Endodermal cell (in vitro differentiated cells): ENCODE results near the gene THOP1. TPM values are rescaled to one million over a fixed set of nuclear protein-coding genes. Genes with fewer than 3 reads are reported as not detected.

ENCODE experiments used
- DNase-seq: peaks from one replicate; pipeline ENCODE4 v3.0.0-alpha.2; 2017
- H3K27ac ChIP-seq: 2 replicates; pipeline ENCODE4 v1.5.1; 2013; ENCODE audit warnings: mild to moderate bottlenecking, low read depth, low read length, moderate library complexity
- H3K27me3 ChIP-seq: 2 replicates; pipeline ENCODE4 v1.6.1; 2013; ENCODE audit warnings: mild to moderate bottlenecking, low read length, moderate library complexity; ENCODE audit not compliant: insufficient read depth, control insufficient read depth, poor library complexity, severe bottlenecking
- H3K36me3 ChIP-seq: 2 replicates; pipeline ENCODE4 v1.7.0; 2013; ENCODE audit warnings: mild to moderate bottlenecking, low read length, moderate library complexity; ENCODE audit not compliant: control insufficient read depth, insufficient read depth
- H3K4me1 ChIP-seq: one replicate; pipeline ENCODE4 v1.7.0; 2013; ENCODE audit warnings: low read length; ENCODE audit not compliant: control insufficient read depth, insufficient read depth
- H3K4me3 ChIP-seq: 2 replicates; pipeline ENCODE4 v1.5.1; 2013; ENCODE audit warnings: mild to moderate bottlenecking, low read length, moderate library complexity
- H3K9ac ChIP-seq: 2 replicates; pipeline ENCODE4 v1.6.1; 2013; ENCODE audit warnings: mild to moderate bottlenecking, low read length, moderate library complexity; ENCODE audit not compliant: poor library complexity, severe bottlenecking; ENCODE audit errors: extremely low read depth
- H3K9me3 ChIP-seq: 2 replicates; pipeline ENCODE4 v1.6.1; 2013; ENCODE audit warnings: mild to moderate bottlenecking, low read length, moderate library complexity; ENCODE audit not compliant: control insufficient read depth
- H3K27ac Mint-ChIP-seq: 2 replicates; pipeline ENCODE4 v1.8.0; 2020; ENCODE audit warnings: mixed read lengths
- H3K27me3 Mint-ChIP-seq: 2 replicates; pipeline ENCODE4 v1.8.0; 2021; ENCODE audit warnings: mild to moderate bottlenecking, mixed read lengths; ENCODE audit not compliant: insufficient read depth
- H3K36me3 Mint-ChIP-seq: 2 replicates; pipeline ENCODE4 v1.8.0; 2020; ENCODE audit warnings: low read depth, mixed read lengths
- H3K4me1 Mint-ChIP-seq: 2 replicates; pipeline ENCODE4 v1.8.0; 2020; ENCODE audit warnings: mixed read lengths
- H3K4me3 Mint-ChIP-seq: 2 replicates; pipeline ENCODE4 v1.8.0; 2020; ENCODE audit warnings: mild to moderate bottlenecking, moderate library complexity, mixed read lengths
- H3K9me3 Mint-ChIP-seq: 2 replicates; pipeline ENCODE4 v1.8.0; 2020; ENCODE audit warnings: mild to moderate bottlenecking, mixed read lengths
- CTCF ChIP-seq: fragments of 200-600 bp; sonication (generic); conservative IDR thresholded peaks from 2 replicates; pipeline ENCODE4 v1.5.0; 2021; ENCODE audit warnings: antibody characterized with exemption, mild to moderate bottlenecking
- WGBS, 2 experiments: methylation state at CpG; one replicate each; pipeline versions ENCODE4 v1.1.5 to v1.1.7; 2013; ENCODE audit warnings: missing lambda C conversion rate in 2 of 2, mixed read lengths in 1 of 2; ENCODE audit not compliant: insufficient coverage in 1 of 2, insufficient read length in 1 of 2; 5-methylcytosine and 5-hydroxymethylcytosine counted together
- total RNA-seq, 2 donors: library from RNA; stranded (reverse); fragmentation: NEBNext Ultra II Directional in 1 of 2; extraction: Animal tissue kit (Norgen Biotek cat#: 25700) in 1 of 2; gene quantifications; 2 replicates in 1 of 2; 3 replicates in 1 of 2; pipeline ENCODE4 v1.2.1, GENCODE V29; 2021

Gene THOP1
- total RNA-seq, 2 donors from 2014 or later, result 130 to 170 TPM

- no peaks in the 10 kb centered on the region for H3K27me3 Mint-ChIP-seq
- Histone ChIP-seq H3K4me3 (no peak overlapping the region), H3K9me3 (peaks cover 51% of the 10 kb centered on the region), H3K27me3 (no peaks in the 10 kb centered on the region), H3K27ac (no peak overlapping the region), H3K36me3 (peaks cover 22% of the 10 kb centered on the region), H3K9ac (no peak overlapping the region), H3K4me1 (no peaks in the 10 kb centered on the region)
- H3K4me1 Mint-ChIP-seq, result no peaks in the 10 kb centered on the region
- 95 to 96% methylated on average over 13 of the region's 13 CpGs for WGBS, 2 experiments
- H3K36me3 Mint-ChIP-seq, result peaks cover 85% of the 10 kb centered on the region
- TF ChIP-seq CTCF, result no peak
- no peak overlapping the region for H3K27ac Mint-ChIP-seq
- peaks cover 62% of the 10 kb centered on the region for H3K9me3 Mint-ChIP-seq
- H3K4me3 Mint-ChIP-seq, result no peak overlapping the region
- no peak for DNase-seq
Measured at GRCh38 chr19:2827840-2828489, 42.7 kb downstream of the THOP1 start.

DNA sequence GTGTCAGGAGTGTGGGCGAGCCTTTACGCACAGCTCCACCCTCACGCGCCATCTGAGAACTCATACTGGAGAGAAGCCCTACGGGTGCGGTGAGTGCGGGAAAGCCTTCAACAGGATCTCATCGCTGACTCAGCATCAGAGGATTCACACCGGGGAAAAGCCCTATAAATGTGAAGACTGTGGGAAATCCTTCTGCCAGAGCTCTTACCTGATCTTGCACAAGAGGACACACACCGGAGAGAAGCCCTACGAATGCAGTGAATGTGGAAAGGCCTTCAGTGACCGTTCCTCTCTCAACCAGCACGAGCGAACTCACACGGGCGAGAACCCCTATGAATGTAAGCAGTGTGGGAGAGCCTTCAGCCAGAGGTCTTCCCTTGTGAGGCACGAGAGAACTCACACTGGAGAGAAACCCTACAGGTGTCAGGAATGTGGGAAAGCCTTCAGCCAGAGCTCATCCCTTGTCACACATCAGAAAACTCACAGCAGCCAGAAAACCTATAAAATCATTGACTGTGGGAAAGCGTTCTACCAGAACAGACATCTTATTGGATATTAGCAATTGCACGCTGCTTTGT is 49.1 kb downstream of the THOP1 start:
- Histone ChIP-seq H3K4me1 (no peaks in the 10 kb centered on the region), H3K27me3 (no peaks in the 10 kb centered on the region), H3K4me3 (peak overlapping the region; percentile 51), H3K9me3 (peaks cover 72% of the 10 kb centered on the region), H3K27ac (no peak overlapping the region), H3K9ac (no peak overlapping the region), H3K36me3 (peaks cover 29% of the 10 kb centered on the region)
- no peak overlapping the region for H3K27ac Mint-ChIP-seq
- no peak for DNase-seq
- H3K27me3 Mint-ChIP-seq, result peaks cover 2% of the 10 kb centered on the region
- peaks cover 79% of the 10 kb centered on the region for H3K36me3 Mint-ChIP-seq
- no peak for TF ChIP-seq CTCF
- 97% methylated on average over 19 of the region's 19 CpGs for WGBS, 2 experiments
- H3K4me3 Mint-ChIP-seq, result no peak overlapping the region
- no peaks in the 10 kb centered on the region for H3K4me1 Mint-ChIP-seq
- peaks cover 88% of the 10 kb centered on the region for H3K9me3 Mint-ChIP-seq

DNA sequence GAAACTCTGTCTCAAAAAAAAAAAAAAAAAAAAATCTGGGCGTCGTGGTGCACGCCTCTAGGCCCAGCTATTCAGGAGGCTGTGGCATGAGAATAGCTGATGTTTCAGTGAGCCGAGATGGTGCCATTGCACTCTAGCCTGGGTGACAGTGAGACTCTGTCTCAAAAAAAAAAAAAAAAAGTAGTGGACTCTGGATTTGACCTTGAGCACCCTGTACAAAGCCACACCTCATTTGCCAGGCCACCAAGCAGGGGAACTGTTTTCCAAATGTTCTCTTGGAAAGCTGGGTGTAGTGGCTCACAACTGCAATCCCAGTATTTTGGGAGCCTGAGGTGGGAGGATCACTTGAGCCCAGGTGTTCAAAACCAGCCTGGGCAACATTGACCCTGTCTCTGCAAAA is 52.1 kb downstream of the THOP1 start:
- H3K9me3 ChIP-seq, result peaks cover 51% of the 10 kb centered on the region
- H3K27me3 ChIP-seq, result no peaks in the 10 kb centered on the region
- no peaks in the 10 kb centered on the region for H3K4me1 ChIP-seq
- peaks cover 25% of the 10 kb centered on the region for H3K36me3 ChIP-seq
- Mint-ChIP-seq H3K9me3 (peaks cover 78% of the 10 kb centered on the region), H3K27me3 (peaks cover 5% of the 10 kb centered on the region), H3K27ac (no peak overlapping the region), H3K36me3 (peaks cover 58% of the 10 kb centered on the region), H3K4me1 (peaks cover 4% of the 10 kb centered on the region), H3K4me3 (no peak overlapping the region)
- WGBS, 2 experiments, result 71 to 78% methylated on average over 1 to 4 of the region's 4 CpGs
- TF ChIP-seq CTCF, result no peak
- H3K4me3 ChIP-seq, result no peak overlapping the region
- no peak overlapping the region for H3K9ac ChIP-seq
- H3K27ac ChIP-seq, result no peak overlapping the region
- no peak for DNase-seq
